Esophagus muscularis mucosa (tissue), 4 donors: ENCODE results near the gene RICTOR. TPM values are rescaled to one million over a fixed set of nuclear protein-coding genes. Genes with fewer than 3 reads are reported as not detected.

Experiments
- DNase-seq: peaks from one replicate; pipeline ENCODE4 v3.0.0-alpha.2; 2017; ENCODE audit errors: extremely low spot score
- H3K27ac ChIP-seq, 4 donors: fragments of 200-600 bp; sonication (generic); replicated peaks in 1 of 4; 1 replicate in 3 of 4; 2 replicates in 1 of 4; pipeline ENCODE4 v1.5.1; 2016 to 2019; ENCODE audit warnings: mild to moderate bottlenecking in 1 of 4
- H3K27me3 ChIP-seq, 4 donors: fragments of 200-600 bp; sonication (generic); one replicate each; pipeline versions ENCODE4 v1.5.1 to v1.6.0; 2016 to 2019
- H3K36me3 ChIP-seq, 4 donors: fragments of 200-600 bp; sonication (generic); one replicate each; pipeline ENCODE4 v1.5.1; 2016 to 2019
- H3K4me1 ChIP-seq, 4 donors: fragments of 200-600 bp; sonication (generic); one replicate each; pipeline ENCODE4 v1.5.1; 2016 to 2019
- H3K4me3 ChIP-seq, 4 donors: fragments of 200-600 bp; sonication (generic); 1 replicate in 2 of 4; 2 replicates in 2 of 4; pipeline ENCODE4 v1.5.1; 2016 to 2019; ENCODE audit warnings: mild to moderate bottlenecking in 4 of 4, moderate library complexity in 1 of 4
- H3K9me3 ChIP-seq, 4 donors: fragments of 200-600 bp; sonication (generic); 1 replicate in 3 of 4; 2 replicates in 1 of 4; pipeline ENCODE4 v1.5.1; 2016 to 2019
- CTCF ChIP-seq, 3 experiments: fragments of 200-600 bp in 2 of 3; fragments of 450-650 bp in 1 of 3; sonication (generic) in 2 of 3; IDR thresholded peaks; one replicate each; pipeline ENCODE4 v1.5.1; 2017 to 2019; ENCODE audit warnings: antibody characterized with exemption in 3 of 3, mild to moderate bottlenecking in 2 of 3, moderate library complexity in 1 of 3
- EP300 ChIP-seq: sonication (generic); formaldehyde crosslinking; IDR thresholded peaks from one replicate; pipeline ENCODE4 v1.6.1; 2017; ENCODE audit warnings: antibody characterized with exemption
- POLR2A ChIP-seq: fragments of 450-650 bp; IDR thresholded peaks from one replicate; pipeline ENCODE4 v1.6.1; 2017; ENCODE audit warnings: antibody characterized with exemption, moderate library complexity, mild to moderate bottlenecking, low read depth
- POLR2AphosphoS5 ChIP-seq, 2 donors: sonication (generic); formaldehyde crosslinking; IDR thresholded peaks; one replicate each; pipeline ENCODE4 v1.6.1; 2017; ENCODE audit warnings: antibody characterized with exemption in 2 of 2
- WGBS: methylation state at CpG from one replicate; pipeline ENCODE4 v1.1.5; 2018; 5-methylcytosine and 5-hydroxymethylcytosine counted together
- intact Hi-C: fragments of 100-400 bp; cut with DNase I; formaldehyde crosslinking; loops from one replicate; pipeline ENCODE4 v1.15.1; 2023
- total RNA-seq, 4 donors: library from RNA; depleted of rRNA; stranded (reverse); fragments of >200 nt; gene quantifications; one replicate each; pipeline versions ENCODE4 v1.1.0 to v1.2.1, GENCODE V29; 2016

RICTOR gene
- total RNA-seq, 4 donors from 2014 or later: 22.5 to 34.1 (median 26.1) TPM

DNA sequence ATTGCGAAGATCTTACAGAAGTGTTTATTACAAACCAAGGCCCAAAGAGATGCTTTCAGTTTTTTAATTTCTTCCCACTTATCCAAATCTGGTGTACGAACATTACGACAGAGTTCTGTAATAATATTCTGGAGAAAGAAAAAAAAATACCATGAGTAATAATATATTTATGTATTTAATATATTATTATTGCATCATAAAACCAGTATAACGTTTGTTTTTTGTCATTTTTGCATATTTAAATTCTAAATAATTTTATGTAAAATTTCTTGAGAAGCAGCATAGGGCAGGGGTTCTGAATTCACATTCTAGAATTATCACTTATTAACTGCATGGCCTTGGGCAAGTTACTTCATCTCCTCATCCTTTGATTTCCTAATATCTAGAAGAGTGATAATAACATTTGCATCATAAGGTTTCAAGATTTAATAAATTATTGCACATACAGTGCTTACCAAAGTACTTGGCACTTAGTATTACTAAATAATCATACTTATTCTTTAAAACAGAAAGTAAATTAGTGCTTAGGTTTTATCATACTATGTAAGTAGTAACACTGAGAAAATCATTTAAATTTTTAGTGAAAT is 120.7 kb downstream of the RICTOR start:
- H3K9me3 ChIP-seq: no peaks in the 10 kb centered on the region
- no peak for DNase-seq
- no peak for TF ChIP-seq POLR2AphosphoS5 (IDR thresholded peaks at IDR 0.05)
- TF ChIP-seq POLR2A: no peak
- TF ChIP-seq CTCF (IDR thresholded peaks at IDR 0.05): no peak
- TF ChIP-seq EP300: no peak
- no peaks in the 10 kb centered on the region for H3K27me3 ChIP-seq
- no peak overlapping the region for H3K27ac ChIP-seq
- intact Hi-C loops: no loop called here
- H3K4me1 ChIP-seq: peaks cover 0 to 8% (median 7%) of the 10 kb centered on the region in 4 donors
- H3K4me3 ChIP-seq: no peak overlapping the region
- peaks cover 30 to 99% (median 69%) of the 10 kb centered on the region in 4 donors for H3K36me3 ChIP-seq
- WGBS: 91% methylated on average over 4 of the region's 4 CpGs

- Histone ChIP-seq H3K4me1 (peaks cover 0 to 12% (median 7%) of the 10 kb centered on the region in 4 donors), H3K27me3 (no peaks in the 10 kb centered on the region), H3K36me3 (peaks cover 30 to 97% (median 68%) of the 10 kb centered on the region in 4 donors), H3K27ac (no peak overlapping the region), H3K9me3 (no peaks in the 10 kb centered on the region), H3K4me3 (no peak overlapping the region)
- DNase-seq: no peak
- TF ChIP-seq CTCF (IDR thresholded peaks at IDR 0.05) (no peak), EP300 (no peak), POLR2AphosphoS5 (IDR thresholded peaks at IDR 0.05) (no peak), POLR2A (no peak)
- intact Hi-C loops: no loop called here
These were observed 125.7 kb downstream of the RICTOR start for GRCh38 chr5:38948501-38948900.

DNA sequence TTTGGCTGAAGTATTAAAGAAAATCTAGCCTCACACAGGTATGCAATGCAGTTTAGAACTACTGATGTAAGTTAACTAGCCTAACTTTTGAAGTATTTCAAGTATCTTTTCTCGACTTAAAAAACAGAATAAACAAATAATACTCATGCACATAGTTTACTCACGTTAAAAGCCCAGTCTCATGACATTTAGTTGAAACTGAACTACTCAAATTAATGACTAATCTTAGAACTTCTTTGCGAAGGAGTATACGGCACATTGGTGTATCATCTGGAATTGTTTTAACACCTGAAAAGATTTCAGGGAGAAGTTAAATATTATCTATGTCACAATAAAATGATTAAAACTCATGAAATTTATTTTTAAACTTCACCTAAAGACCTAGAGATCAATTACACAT is 129.9 kb downstream of the RICTOR start:
- Histone ChIP-seq H3K27me3 (no peaks in the 10 kb centered on the region), H3K9me3 (no peaks in the 10 kb centered on the region), H3K27ac (no peak overlapping the region), H3K36me3 (peaks cover 25 to 81% (median 63%) of the 10 kb centered on the region in 4 donors), H3K4me1 (peaks cover 0 to 14% (median 4%) of the 10 kb centered on the region in 4 donors), H3K4me3 (no peak overlapping the region)
- intact Hi-C loops: no loop called here
- WGBS: 90% methylated on average over 4 of the region's 4 CpGs
- DNase-seq: no peak
- TF ChIP-seq POLR2AphosphoS5 (IDR thresholded peaks at IDR 0.05): no peak
- TF ChIP-seq EP300: no peak

- intact Hi-C loops: no loop called here
These were observed 132.3 kb downstream of the RICTOR start for GRCh38 chr5:38941912-38942311.

More at GRCh38 chr5:38941912-38942311, 132.3 kb downstream of the RICTOR start:
- H3K27ac ChIP-seq: no peak overlapping the region
- H3K36me3 ChIP-seq: peaks cover 22 to 74% (median 56%) of the 10 kb centered on the region in 4 donors
- no peaks in the 10 kb centered on the region for H3K9me3 ChIP-seq
- no peak overlapping the region for H3K4me3 ChIP-seq
- DNase-seq: no peak
- H3K27me3 ChIP-seq: no peaks in the 10 kb centered on the region
- 98% methylated on average over 2 of the region's 2 CpGs for WGBS
- no peak for TF ChIP-seq POLR2A
- no peak for TF ChIP-seq POLR2AphosphoS5 (IDR thresholded peaks at IDR 0.05)
- no peak for TF ChIP-seq CTCF (IDR thresholded peaks at IDR 0.05)
- TF ChIP-seq EP300: no peak
- peaks cover 0 to 8% (median 4%) of the 10 kb centered on the region in 4 donors for H3K4me1 ChIP-seq
